ENCODE results near the gene ZBTB7C. TPM values are rescaled to one million over a fixed set of nuclear protein-coding genes. Genes with fewer than 3 reads are reported as not detected.

ZBTB7C gene
- total RNA-seq, 2 donors from 2014 or later = 1.3 to 2.3 TPM

DNA sequence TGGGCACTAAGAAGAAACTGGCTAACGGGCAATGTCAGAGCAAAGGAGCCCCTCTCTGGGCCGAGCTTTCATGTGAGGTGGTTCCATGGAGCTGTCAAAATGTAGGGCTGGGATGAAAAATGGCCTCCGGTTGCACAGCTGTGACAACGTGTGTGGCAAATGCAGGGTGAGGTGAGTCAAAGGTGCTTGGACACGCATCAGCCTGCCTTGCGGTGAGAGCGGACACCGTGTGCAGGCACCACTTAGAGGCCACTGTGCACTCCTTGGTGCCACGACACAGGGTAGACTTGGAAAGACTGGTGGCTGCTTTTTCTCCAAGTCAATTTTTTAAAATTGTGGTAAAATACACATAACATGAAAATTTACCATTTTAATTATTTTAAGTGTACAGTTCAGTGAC lies 195.4 kb downstream of the ZBTB7C start:
- no peaks in the 10 kb centered on the region for H3K9me3 ChIP-seq
- intact Hi-C loops (cut with DNase I) = no loop called here
- H3K27me3 ChIP-seq = no peaks in the 10 kb centered on the region
- TF ChIP-seq, protein P1, sequence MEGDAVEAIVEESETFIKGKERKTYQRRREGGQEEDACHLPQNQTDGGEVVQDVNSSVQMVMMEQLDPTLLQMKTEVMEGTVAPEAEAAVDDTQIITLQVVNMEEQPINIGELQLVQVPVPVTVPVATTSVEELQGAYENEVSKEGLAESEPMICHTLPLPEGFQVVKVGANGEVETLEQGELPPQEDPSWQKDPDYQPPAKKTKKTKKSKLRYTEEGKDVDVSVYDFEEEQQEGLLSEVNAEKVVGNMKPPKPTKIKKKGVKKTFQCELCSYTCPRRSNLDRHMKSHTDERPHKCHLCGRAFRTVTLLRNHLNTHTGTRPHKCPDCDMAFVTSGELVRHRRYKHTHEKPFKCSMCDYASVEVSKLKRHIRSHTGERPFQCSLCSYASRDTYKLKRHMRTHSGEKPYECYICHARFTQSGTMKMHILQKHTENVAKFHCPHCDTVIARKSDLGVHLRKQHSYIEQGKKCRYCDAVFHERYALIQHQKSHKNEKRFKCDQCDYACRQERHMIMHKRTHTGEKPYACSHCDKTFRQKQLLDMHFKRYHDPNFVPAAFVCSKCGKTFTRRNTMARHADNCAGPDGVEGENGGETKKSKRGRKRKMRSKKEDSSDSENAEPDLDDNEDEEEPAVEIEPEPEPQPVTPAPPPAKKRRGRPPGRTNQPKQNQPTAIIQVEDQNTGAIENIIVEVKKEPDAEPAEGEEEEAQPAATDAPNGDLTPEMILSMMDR (IDR thresholded peaks at IDR 0.05) = no peak
- no peak for TF ChIP-seq POLR2A (IDR thresholded peaks at IDR 0.05)
- H3K36me3 ChIP-seq (replicated peaks in 1 of 2; ENCODE audit: insufficient read depth in 1 of 2, low read depth in 2 of 2) = no peaks in the 10 kb centered on the region
- H3K27ac ChIP-seq = no peak overlapping the region
- 88 to 92% methylated on average over 9 of the region's 9 CpGs for WGBS, 2 donors
- H3K4me3 ChIP-seq = no peak overlapping the region
- peaks cover 3% of the 10 kb centered on the region for H3K4me1 ChIP-seq
- no peak for DNase-seq
- no peak for ATAC-seq

DNA sequence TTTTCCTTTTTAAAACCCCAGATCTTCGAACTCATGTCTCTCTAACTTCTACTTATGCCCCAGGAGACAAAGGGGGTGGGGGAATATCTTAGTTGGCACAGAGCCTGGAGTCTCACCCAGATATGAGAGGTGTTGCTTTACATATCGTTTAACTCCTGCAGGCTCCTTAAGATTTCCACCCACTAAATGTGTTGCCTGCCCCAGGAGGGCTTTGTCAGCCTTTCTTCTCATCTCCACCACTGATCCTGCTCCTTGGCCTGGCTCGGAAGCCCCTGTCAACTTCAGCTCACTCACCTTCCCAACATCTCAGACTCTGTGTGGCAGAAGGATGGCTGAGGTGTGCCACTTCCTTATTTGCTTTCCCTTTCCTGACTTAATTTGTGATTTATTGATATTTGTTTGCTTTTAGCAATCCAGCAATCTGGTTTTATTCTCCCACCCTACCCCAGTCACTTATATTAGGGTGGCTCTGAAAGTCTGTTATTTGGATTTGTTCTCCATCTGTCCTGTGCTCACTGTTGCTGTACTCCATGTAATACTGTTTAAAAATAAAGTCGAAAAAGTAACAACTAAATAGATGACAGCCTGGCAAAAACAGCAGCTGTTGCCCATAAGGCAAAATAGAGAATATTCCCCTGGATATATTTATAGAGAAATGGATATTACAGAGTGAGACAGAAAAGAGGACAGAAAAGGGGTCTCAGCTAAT lies 200.6 kb downstream of the ZBTB7C start:
- Histone ChIP-seq H3K9me3 (no peaks in the 10 kb centered on the region), H3K27ac (no peak overlapping the region), H3K4me3 (no peak overlapping the region), H3K36me3 (replicated peaks in 1 of 2; ENCODE audit: insufficient read depth in 1 of 2, low read depth in 2 of 2) (no peaks in the 10 kb centered on the region), H3K27me3 (no peaks in the 10 kb centered on the region), H3K4me1 (peaks cover 16% of the 10 kb centered on the region)
- WGBS, 2 donors = 21 to 27% methylated on average over 4 of the region's 4 CpGs
- TF ChIP-seq, protein P1 (IDR thresholded peaks at IDR 0.05) = no peak
- no peak for TF ChIP-seq POLR2A (IDR thresholded peaks at IDR 0.05)
- peak; percentile 21 for ATAC-seq
- intact Hi-C loops (cut with DNase I) = no loop called here
- no peak for DNase-seq

DNA sequence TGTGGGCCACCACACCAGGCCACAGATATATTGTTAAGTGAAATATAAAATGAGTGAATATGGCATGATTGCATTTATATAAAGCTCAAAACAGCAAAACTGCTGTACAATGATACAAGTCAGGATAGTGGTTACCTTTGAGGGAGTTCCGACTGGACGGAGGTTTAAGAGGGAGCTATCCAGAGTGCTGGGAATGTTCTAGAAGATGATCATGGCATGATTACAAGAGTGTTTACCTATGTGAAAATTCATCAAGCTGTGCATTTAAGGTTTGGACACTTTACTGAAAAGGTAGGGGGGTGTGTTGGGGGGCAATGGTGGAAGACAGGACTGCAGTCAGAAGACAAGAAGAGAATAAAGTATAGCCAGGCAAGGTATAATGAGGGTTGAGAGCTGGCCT lies 201.4 kb downstream of the ZBTB7C start:
- no peaks in the 10 kb centered on the region for H3K36me3 ChIP-seq (replicated peaks in 1 of 2; ENCODE audit: insufficient read depth in 1 of 2, low read depth in 2 of 2)
- DNase-seq = no peak
- peaks cover 16% of the 10 kb centered on the region for H3K4me1 ChIP-seq
- intact Hi-C loops (cut with DNase I) = no loop called here
- H3K27me3 ChIP-seq = no peaks in the 10 kb centered on the region
- ATAC-seq = no peak
- H3K27ac ChIP-seq = no peak overlapping the region
- 88 to 93% methylated on average over 2 of the region's 2 CpGs for WGBS, 2 donors
- no peak overlapping the region for H3K4me3 ChIP-seq
- no peaks in the 10 kb centered on the region for H3K9me3 ChIP-seq
- no peak for TF ChIP-seq POLR2A (IDR thresholded peaks at IDR 0.05)
- TF ChIP-seq, protein P1 (IDR thresholded peaks at IDR 0.05) = no peak

DNA sequence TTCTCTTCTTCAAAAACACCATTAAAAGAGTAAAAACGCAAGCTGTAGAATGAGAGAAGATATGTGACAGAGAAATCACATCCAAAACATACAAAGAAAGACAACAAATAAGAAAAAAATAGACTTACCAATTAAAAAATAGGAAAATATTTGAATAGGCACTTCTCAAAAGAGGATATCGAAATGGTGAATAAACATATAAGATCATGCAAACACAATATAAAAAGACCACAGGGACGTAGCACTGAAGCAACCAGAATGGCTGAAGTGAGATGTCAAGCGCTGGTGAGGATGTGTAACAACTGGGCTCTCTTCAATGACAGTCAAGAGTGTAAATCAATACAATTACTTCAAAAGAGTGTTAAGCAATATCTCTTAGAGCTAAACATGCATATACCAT lies 202.3 kb downstream of the ZBTB7C start:
- 93 to 96% methylated on average over 4 of the region's 4 CpGs for WGBS, 2 donors
- intact Hi-C loops (cut with DNase I) = no loop called here
- H3K4me3 ChIP-seq = no peak overlapping the region
- no peak for ATAC-seq
- no peak overlapping the region for H3K27ac ChIP-seq
- DNase-seq = no peak
- TF ChIP-seq, protein P1 (IDR thresholded peaks at IDR 0.05) = no peak
- TF ChIP-seq POLR2A (IDR thresholded peaks at IDR 0.05) = no peak
- H3K36me3 ChIP-seq (replicated peaks in 1 of 2; ENCODE audit: insufficient read depth in 1 of 2, low read depth in 2 of 2) = no peaks in the 10 kb centered on the region
- no peaks in the 10 kb centered on the region for H3K27me3 ChIP-seq
- H3K9me3 ChIP-seq = no peaks in the 10 kb centered on the region
- peaks cover 16% of the 10 kb centered on the region for H3K4me1 ChIP-seq

All from body of pancreas (tissue), 4 donors.